Islet of Langerhans (tissue), 1 donor: Measurements from ENCODE around the gene ZNF581.

Experiments
- FAIRE-seq: peaks from one replicate; lab custom pipeline; 2011; peaks lifted over from hg19 to GRCh38; lab: Jason Lieb, UNC

ZNF581 gene

DNA sequence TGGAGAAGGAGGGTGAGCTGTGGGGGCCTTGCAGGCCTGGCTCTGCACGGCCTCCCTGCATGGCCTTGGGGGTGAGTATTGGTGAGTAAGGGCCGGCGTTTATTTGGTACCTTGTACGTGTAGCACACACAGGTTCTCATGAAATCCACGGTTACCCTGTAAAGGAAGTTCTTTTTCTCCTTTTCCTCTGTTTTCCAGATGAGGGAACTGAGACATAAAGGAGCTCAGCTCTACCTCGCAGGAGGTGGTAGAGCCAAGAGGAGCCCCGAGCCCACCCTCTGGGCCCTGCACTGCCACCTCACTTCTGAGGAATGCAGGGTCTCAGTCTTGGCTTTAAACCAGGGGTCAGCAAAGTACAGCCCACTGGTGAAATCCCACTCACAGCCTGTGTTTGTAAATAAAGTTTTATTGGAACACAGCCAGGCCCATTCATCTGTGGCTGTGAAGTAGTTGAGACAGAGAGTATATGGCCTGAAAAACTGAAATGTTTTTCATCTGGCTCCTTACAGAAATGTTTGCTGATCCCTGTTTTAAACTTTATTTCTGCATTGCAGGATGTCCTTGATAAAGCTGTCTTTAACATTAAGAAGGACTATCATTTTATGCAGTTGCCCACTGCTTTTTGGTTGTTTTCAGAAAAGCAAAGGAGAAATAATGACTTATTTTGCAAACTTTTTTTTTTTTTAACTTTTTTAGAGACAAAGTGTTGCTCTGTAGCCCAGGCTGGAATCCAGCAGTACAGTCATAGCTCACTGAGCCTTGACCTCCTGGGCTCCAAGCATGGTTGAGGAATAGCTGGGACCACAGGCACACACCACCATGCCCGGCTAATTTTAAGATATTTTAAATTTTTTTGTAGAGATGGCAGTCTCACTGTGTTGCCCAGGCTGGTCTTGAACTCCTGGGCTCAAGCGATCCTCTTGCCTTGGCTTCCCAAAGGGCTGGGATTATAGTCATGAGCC lies 38.0 kb downstream of the ZNF581 start:
- no peak for FAIRE-seq

- FAIRE-seq: peak; percentile 33
These were observed 40.2 kb downstream of the ZNF581 start for GRCh38 chr19:55683449-55684261.

DNA sequence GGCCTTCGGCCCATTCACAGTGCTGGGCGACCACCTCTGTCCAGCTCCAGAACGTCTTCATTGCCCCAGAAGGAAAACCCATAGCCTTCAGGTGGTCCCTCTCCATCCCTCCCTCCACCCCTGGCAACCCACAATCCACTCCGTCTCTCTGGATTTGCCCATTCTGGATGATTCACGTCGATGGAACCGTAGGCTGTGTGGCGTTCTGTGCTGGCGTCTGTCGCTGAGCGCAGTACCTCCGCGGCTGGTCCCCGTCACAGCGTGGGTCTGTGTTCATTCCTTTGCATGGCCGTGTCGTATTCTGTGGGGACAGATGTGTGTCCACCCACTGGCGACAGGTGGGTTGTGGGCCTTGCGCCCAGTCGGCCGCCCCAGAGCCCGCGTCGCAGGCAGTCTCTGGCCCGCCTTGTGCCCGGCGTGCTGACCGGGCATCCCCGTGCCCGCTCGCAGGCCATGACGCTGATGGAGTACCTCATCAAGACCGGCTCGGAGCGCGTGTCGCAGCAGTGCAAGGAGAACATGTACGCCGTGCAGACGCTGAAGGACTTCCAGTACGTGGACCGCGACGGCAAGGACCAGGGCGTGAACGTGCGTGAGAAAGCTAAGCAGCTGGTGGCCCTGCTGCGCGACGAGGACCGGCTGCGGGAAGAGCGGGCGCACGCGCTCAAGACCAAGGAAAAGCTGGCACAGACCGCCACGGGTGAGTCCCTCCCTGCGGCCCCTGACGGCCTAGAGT lies 41.7 kb downstream of the ZNF581 start:
- FAIRE-seq: no peak

DNA sequence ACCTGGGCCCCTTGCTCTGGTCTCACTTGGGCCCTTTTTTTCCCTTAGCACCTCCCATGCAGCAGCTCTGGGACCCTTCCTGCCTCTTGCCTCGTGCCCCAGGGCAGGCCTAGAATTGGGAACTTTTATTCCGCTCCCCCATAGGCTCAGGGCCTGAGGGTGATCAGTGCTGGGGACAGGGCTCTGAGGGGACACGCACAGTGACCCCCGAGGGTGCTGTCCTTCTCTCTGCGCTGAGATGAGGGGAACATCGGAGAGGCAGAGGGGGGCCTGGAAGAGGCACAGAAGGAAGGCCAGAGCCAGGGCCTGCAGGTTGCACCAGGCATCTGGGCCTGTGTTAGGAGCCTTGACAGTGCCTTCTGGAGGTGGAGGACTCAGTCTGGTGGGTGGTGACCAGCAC lies 42.3 kb downstream of the ZNF581 start:
- FAIRE-seq: no peak

DNA sequence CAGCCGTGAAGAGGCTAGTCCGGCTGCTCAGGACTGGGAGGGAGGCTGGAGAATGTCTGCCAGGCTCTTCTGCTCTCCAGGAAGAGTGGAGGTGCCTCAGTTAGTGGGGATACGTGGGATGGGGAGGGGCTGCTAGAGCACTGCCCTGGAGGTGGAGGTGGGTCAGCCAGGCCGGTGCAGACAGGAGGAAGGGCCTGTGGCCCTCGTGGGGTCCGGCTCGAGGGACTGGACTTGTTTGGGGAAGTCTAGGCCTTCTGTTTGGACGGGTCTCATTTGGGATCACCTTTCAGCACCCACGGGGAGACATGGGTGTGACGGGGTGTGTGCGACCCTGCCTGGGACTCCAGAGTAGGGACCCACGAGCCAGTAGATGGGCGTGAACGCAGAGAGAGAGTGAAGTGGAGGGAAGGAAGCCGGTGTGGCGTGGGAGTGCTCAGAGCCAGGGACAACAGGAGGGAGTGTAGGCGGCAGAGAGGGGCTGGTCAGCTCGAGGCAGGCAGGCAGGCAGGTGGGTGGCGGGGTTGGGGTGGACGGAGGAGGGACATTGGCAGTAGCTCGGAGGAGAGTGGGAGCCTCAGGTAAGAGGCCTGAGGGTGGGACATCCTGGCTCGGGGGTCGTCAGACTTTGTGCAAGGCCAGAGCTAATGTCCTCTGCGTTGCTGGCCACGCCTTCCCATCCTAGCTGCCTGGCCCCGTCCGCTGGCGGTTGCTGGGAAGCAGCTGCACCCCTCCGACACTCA lies 43.0 kb downstream of the ZNF581 start:
- FAIRE-seq: no peak

DNA sequence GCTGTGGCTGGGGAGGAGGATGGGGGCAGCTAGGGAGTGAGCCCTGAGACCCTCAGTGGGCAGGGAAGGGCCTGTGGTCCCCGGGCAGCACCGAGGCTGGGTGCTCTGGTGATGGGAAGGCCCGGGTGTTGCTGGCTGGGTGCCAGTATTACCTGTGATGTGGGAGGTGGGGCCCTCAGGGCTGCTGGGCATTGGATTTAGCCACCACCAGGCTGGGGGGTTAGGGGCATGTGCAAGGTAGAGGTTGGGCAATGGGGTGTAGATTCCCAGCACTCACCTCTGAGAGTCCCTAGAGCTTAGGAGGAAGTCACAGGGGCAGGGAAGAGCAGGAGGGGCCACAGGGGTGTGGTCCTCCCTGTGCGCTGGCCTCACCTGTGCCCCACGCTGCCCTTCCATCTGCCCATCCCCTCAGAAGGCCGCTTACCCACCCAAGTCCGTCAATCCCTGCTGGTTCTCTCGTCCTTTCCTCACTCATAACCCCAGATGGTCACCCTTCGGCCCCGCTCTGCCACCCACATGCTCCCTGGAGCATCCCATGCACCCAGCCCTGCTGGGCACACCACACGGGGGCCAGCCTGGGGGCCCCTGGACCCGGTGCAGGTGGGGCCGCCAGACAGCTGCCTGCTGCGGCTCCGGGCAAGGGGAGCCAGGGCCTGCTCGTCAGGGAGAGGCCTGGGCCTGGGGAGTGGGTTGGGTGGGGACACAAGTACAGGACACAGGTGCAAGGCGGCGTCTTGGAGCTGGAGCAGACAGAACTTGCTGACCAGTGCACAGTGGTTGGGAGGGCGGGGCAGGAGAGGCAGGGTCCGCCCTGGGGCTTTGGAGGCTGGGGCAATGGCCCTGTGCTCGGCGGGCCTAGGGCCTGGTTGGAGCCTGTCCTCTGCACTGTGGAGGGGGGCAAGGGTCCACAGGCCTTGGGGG lies 44.1 kb downstream of the ZNF581 start:
- no peak for FAIRE-seq

DNA sequence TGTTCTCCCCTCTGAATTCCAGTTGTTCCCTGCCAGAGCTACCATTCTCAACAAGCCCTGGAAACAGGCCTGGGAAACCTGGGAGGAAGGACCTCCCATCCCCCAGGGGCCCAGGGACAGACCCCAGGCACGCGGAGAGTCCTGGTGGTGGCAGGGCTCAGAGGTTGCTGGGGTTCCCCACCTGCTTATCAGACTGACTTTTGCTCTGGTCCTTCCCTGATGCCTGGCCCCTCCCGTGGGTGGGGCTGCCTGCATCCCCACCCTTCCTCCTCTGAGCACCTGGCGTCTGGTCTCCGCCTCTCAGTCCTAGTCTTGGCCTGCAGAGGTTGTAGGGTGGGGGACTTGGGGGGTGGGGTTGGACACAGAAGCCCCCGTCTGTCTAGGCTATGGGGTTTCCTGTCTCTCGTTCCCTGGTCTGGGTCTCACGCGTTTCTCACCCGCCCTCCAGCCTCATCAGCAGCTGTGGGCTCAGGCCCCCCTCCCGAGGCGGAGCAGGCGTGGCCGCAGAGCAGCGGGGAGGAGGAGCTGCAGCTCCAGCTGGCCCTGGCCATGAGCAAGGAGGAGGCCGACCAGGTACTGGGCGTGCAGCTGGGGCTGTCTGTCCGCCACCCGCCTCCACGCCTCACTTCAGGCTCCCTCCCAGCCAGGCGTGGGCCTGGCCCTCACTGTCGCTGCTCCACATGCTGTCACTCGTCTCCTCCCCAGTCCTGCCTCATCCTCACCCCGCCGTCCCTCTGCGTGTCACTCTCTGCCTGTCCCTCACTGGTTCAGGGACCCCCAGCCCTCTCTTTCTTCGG lies 45.2 kb downstream of the ZNF581 start:
- no peak for FAIRE-seq

DNA sequence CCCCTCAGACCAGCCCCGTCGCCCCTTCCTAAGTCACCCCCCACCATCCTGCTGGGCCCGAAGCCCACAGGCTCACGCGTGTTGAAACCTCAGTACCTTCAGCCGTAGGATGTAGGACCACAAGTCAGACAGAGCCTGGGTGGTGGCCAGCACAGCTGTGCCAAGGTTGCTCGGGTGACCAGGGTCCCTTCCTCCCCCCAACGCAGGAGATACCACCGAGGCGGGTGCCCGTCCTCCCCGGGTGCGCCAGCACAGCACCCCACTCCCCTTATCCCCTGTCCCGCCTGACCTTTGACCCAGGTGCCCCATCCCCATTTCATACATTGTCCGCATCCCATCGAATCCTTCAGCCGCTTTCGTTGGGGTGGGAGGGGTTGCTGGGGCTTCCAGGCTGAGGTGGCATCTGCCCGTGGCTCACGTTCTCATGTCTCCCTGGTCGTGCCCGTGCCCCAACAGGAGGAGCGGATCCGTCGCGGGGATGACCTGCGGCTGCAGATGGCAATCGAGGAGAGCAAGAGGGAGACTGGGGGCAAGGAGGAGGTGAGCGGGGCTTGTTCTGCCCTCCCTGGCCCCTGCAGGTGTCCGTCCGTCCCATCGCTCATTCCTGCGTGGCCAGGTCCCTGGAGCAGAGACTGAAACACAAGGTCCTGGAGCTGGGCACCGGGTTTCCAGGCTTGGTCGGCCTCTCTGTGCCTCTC lies 46.1 kb downstream of the ZNF581 start:
- no peak for FAIRE-seq

DNA sequence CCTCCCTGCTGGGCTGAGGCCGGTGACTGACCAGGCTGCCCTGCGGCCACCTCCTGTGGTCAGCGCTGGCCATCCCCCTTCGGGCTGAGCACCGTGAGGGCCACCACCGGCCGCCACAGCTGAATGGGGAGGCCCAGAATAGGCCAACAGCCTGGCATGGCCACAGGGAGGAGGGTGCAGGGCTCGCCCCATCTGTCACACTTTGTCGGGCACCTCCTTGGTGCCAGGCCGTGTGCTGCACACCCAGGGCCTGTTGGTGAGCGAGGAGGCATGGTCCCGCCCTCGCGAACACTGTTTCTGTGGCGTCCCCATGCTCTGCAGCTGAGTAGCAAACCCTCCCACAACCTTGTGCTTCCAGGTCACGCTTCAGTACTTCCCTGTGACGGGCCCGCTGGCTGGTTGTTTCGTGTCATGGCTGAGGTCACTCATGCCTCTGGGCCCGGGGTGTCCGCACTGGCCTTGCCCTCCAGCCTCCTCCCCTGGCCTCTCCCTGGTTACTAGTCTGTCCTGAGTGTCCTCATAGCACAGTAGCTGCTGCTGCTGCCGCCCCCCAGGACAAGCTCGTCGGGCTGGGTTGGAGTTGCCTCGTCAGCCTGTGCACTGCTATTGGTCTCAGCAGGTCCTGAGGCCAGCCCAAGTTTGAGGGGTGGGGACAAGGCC lies 46.8 kb downstream of the ZNF581 start:
- no peak for FAIRE-seq

DNA sequence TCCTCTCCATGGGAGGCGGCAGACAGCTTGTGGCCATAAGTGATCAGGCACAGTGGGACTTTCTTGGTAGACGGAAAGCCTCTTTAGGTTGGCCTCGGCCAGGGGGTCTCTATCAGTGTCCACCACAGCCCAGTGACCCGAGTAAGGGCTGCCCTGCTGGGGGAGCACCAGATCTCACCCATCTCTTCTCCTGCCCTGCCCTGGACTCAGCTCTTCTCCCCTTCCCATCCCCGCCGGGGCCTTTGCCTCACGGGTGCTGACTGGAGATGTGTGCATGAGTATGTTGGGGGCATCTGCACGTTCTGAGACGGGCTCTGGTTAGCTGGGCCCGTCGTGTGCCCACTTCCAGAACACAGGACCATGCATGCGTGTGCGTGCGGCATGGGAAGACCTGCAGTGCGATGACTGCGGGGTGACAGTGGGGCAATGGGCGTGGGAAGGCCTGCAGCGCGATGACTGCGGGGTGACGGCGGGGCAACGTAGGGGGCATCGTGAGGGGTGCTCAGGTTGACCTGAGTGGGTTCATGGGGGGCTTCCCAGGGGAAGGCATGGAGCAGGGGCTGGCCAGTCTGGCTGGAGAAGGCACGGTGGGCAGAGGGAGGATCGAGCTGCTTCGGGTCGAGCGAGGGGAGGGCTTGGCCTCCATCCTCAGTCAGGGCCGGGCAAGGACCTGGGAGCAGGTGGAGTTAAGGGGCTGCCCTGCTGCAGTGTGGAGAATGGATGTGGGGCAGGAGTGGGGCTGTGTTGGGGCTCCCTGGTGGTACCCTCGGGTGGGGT lies 47.5 kb downstream of the ZNF581 start:
- FAIRE-seq: no peak

DNA sequence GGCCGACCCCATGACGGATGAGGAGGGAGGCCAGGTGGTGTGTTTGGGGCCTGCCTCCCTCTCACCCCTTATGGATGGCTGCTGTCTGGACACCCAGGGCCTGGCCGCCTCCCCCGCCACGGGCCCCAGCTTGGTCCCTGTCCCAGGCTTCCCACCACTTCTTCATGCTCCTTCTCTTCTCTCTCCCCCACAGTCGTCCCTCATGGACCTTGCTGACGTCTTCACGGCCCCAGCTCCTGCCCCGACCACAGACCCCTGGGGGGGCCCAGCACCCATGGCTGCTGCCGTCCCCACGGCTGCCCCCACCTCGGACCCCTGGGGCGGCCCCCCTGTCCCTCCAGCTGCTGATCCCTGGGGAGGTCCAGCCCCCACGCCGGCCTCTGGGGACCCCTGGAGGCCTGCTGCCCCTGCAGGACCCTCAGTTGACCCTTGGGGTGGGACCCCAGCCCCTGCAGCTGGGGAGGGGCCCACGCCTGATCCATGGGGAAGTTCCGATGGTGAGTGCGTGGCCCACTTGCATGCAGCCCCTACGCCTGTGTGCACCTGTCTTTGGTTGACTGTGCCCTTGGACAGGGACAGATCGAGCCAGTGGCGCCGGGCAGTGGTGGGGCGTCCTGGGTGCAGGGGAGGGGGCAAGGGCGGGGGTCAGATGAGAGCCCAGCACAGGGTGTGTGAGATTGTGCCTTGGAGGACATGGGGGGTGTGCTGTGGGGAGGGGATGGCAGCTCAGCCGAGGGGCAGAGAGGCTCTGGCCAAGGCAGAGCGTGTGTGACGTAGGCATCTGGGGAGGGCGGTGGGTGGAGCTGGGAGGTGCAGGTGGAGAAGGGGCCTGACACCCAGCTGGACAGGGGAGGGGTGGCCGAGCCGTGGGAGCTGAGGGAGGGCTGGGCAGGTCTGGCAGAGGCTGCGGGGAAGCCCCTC lies 48.4 kb downstream of the ZNF581 start:
- FAIRE-seq: no peak

GRCh38 chr19:55692681-55693081 lies 49.2 kb downstream of the ZNF581 start:
- no peak for FAIRE-seq

DNA sequence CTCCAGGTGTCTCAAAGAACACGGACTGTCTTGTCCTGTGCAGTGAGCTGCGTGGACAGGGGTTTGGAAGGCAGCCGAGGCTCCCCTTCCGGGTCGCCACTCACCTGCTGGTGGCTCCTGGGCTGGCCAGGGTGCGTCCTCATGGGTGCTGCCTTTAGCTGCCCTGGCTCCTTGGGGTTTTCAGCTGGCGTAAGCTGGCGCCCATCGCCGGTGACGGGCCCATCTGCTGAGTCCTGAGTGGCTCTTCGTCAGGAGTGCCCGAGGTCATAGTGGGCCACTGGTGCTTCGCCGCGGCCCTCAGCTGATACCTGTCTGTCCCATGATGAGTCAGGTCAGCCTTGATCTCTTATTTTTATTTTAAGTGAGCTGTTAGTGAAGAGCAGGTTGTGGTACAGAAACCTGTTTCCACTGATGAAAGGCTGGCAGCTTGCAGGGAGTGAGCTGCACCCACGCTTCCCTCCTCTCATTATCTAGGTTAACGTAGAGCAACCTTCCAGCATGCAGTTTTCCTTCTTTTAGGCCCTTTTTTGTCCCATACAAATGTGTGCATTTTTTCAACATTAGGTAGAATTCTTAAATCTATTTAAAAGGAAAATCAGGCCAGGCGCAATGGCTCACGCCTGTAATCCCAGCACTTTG lies 50.0 kb downstream of the ZNF581 start:
- no peak for FAIRE-seq

- no peak for FAIRE-seq
These were observed 50.8 kb downstream of the ZNF581 start for GRCh38 chr19:55694241-55694655.

DNA sequence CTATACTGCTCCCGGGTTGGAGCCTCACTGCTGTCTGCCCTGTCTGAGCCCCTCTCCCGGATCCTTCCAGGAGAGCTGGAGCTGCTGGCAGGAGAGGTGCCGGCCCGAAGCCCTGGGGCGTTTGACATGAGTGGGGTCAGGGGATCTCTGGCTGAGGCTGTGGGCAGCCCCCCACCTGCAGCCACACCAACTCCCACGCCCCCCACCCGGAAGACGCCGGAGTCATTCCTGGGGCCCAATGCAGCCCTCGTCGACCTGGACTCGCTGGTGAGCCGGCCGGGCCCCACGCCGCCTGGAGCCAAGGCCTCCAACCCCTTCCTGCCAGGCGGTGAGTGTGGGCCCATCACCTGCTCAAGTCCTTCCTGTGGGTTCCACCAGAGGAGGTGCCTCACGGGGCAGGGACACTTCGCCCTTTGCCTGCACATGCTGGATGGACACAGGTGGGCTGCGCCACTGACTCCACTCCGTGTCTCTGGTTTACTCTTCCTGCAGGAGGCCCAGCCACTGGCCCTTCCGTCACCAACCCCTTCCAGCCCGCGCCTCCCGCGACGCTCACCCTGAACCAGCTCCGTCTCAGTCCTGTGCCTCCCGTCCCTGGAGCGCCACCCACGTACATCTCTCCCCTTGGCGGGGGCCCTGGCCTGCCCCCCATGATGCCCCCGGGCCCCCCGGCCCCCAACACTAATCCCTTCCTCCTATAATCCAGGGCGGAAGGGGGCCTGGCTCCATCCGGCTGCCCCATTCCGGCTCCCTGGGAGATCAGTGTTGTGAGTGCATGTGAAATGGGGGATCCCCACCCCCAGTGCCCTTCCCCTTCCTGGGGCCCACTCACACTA lies 51.4 kb downstream of the ZNF581 start:
- FAIRE-seq: no peak
